Liver (tissue), 9 donors: ENCODE measurements around the gene EDIL3. TPM values are rescaled to one million over a fixed set of nuclear protein-coding genes. Genes with fewer than 3 reads are reported as not detected.

Source experiments
- DNase-seq: peaks from one replicate; pipeline ENCODE4 v3.0.0-alpha.2; 2017; ENCODE audit warnings: low spot score
- H3K27ac ChIP-seq, 2 donors: one replicate each; pipeline ENCODE4 v1.7.0; 2013; ENCODE audit warnings: inconsistent platforms in 2 of 2, low read length in 2 of 2, control low read depth in 1 of 2, low read depth in 1 of 2, mild to moderate bottlenecking in 1 of 2
- H3K27me3 ChIP-seq, 4 donors: one replicate each; pipeline versions ENCODE4 v1.6.1 to v1.7.0; 2013; ENCODE audit warnings: low read length in 3 of 4, inconsistent platforms in 1 of 4, mild to moderate bottlenecking in 1 of 4, moderate library complexity in 1 of 4; ENCODE audit not compliant: control insufficient read depth in 4 of 4, insufficient read depth in 4 of 4
- H3K36me3 ChIP-seq, 4 donors: one replicate each; pipeline versions ENCODE4 v1.6.1 to v1.7.0; 2013; ENCODE audit warnings: low read length in 3 of 4, mild to moderate bottlenecking in 3 of 4, low read depth in 1 of 4, moderate library complexity in 1 of 4; ENCODE audit not compliant: control insufficient read depth in 4 of 4, insufficient read depth in 3 of 4
- H3K4me1 ChIP-seq, 4 donors: one replicate each; pipeline versions ENCODE4 v1.6.1 to v1.7.0; 2013; ENCODE audit warnings: low read length in 3 of 4, mild to moderate bottlenecking in 3 of 4, moderate library complexity in 1 of 4; ENCODE audit not compliant: control insufficient read depth in 4 of 4, insufficient read depth in 4 of 4
- H3K4me3 ChIP-seq, 3 donors: one replicate each; pipeline versions ENCODE4 v1.6.1 to v1.7.0; 2013; ENCODE audit warnings: low read length in 3 of 3, control low read depth in 1 of 3, low read depth in 1 of 3, mild to moderate bottlenecking in 1 of 3
- H3K9ac ChIP-seq, 2 donors: one replicate each; pipeline ENCODE4 v1.7.0; 2013; ENCODE audit warnings: low read length in 2 of 2, mild to moderate bottlenecking in 2 of 2, moderate library complexity in 2 of 2, control low read depth in 1 of 2, low read depth in 1 of 2
- H3K9me3 ChIP-seq, 4 donors: one replicate each; pipeline versions ENCODE4 v1.6.1 to v1.7.0; 2013; ENCODE audit warnings: low read length in 3 of 4; ENCODE audit not compliant: control insufficient read depth in 4 of 4
- CTCF ChIP-seq: fragments of 150-350 bp; IDR thresholded peaks from 2 replicates; pipeline ENCODE4 v1.5.1; 2017; ENCODE audit warnings: improper control_type of control experiment, low read depth, low read length; ENCODE audit not compliant: missing input control
- EGR1 ChIP-seq, 2 donors: IDR thresholded peaks; 2 replicates each; pipeline ENCODE4 v1.6.1; 2016 to 2018; ENCODE audit warnings: antibody characterized with exemption in 2 of 2, low read depth in 2 of 2
- FOXA1 ChIP-seq: IDR thresholded peaks from 2 replicates; pipeline ENCODE4 v1.6.1; 2016; ENCODE audit warnings: antibody characterized with exemption
- FOXA2 ChIP-seq: IDR thresholded peaks from 2 replicates; pipeline ENCODE4 v1.6.1; 2016; ENCODE audit warnings: antibody characterized with exemption
- GABPA ChIP-seq, 2 donors: IDR thresholded peaks in 1 of 2; conservative IDR thresholded peaks in 1 of 2; 2 replicates each; pipeline ENCODE4 v1.6.1; 2016; ENCODE audit warnings: antibody characterized with exemption in 2 of 2, mild to moderate bottlenecking in 1 of 2, moderate library complexity in 1 of 2
- HNF4A ChIP-seq, 2 donors: conservative IDR thresholded peaks; 2 replicates each; pipeline ENCODE4 v1.6.1; 2016; ENCODE audit warnings: antibody characterized with exemption in 2 of 2, mild to moderate bottlenecking in 2 of 2
- HNF4G ChIP-seq: IDR thresholded peaks from 2 replicates; pipeline ENCODE4 v1.6.1; 2016; ENCODE audit warnings: antibody characterized with exemption
- JUND ChIP-seq, 2 donors: IDR thresholded peaks; 2 replicates each; pipeline ENCODE4 v1.6.1; 2016; ENCODE audit warnings: antibody characterized with exemption in 2 of 2
- MAX ChIP-seq: IDR thresholded peaks from 2 replicates; pipeline ENCODE4 v1.6.1; 2016; ENCODE audit warnings: antibody characterized with exemption
- NR2F2 ChIP-seq: IDR thresholded peaks from 2 replicates; pipeline ENCODE4 v1.6.1; 2016; ENCODE audit warnings: antibody characterized with exemption
- RAD21 ChIP-seq, 2 donors: IDR thresholded peaks; 2 replicates each; pipeline ENCODE4 v1.6.1; 2016; ENCODE audit warnings: antibody characterized with exemption in 2 of 2, mild to moderate bottlenecking in 2 of 2
- RXRA ChIP-seq, 2 donors: IDR thresholded peaks; 2 replicates each; pipeline ENCODE4 v1.6.1; 2017 to 2018; ENCODE audit warnings: antibody characterized with exemption in 2 of 2, mild to moderate bottlenecking in 1 of 2
- SP1 ChIP-seq: IDR thresholded peaks from 2 replicates; pipeline ENCODE4 v1.6.1; 2018; ENCODE audit warnings: antibody characterized with exemption, mild to moderate bottlenecking
- TAF1 ChIP-seq: conservative IDR thresholded peaks from 2 replicates; pipeline ENCODE4 v1.6.1; 2016; ENCODE audit warnings: antibody characterized with exemption, mild to moderate bottlenecking
- YY1 ChIP-seq: IDR thresholded peaks from 2 replicates; pipeline ENCODE4 v1.6.1; 2016; ENCODE audit warnings: antibody characterized with exemption, mild to moderate bottlenecking
- polyA plus RNA-seq, 2 donors: library from polyadenylated mRNA; stranded (reverse) in 1 of 2; unstranded in 1 of 2; fragments of 200-250 nt in 1 of 2; fragments of >200 nt in 1 of 2; fragmentation: Nextera tagmentation in 1 of 2; extraction: Ambion mirVana in 1 of 2; gene quantifications; one replicate each; pipeline versions ENCODE4 v1.2.1 to v1.2.3, GENCODE V29; 2013 to 2015
- total RNA-seq, 2 donors: library from RNA; depleted of rRNA; stranded (reverse); fragments of >200 nt; gene quantifications; one replicate each; pipeline ENCODE4 v1.2.3, GENCODE V29; 2014
- TF ChIP-seq, protein P1 (sequence below): IDR thresholded peaks from 2 replicates; pipeline ENCODE4 v1.6.1; 2016; ENCODE audit warnings: antibody characterized with exemption
- TF ChIP-seq, protein P2 (sequence below): IDR thresholded peaks from 2 replicates; pipeline ENCODE4 v1.6.1; 2016; ENCODE audit warnings: antibody characterized with exemption
- TF ChIP-seq, protein P3 (sequence below): IDR thresholded peaks from 2 replicates; pipeline ENCODE4 v1.6.1; 2016; ENCODE audit warnings: antibody characterized with exemption, mild to moderate bottlenecking
- donor health status: healthy.
- donor health status: healthy.
- donor health status: healthy.
- donor health status: healthy.
- donor health status: healthy.

EDIL3 gene
- total and polyA plus RNA-seq, 4 donors = 0.33 to 12.0 (median 0.76) TPM

GRCh38 chr5:83931969-83932368 lies 452.7 kb downstream of the EDIL3 start:
- Histone ChIP-seq H3K36me3 (no peaks in the 10 kb centered on the region), H3K27me3 (no peaks in the 10 kb centered on the region), H3K4me1 (no peaks in the 10 kb centered on the region), H3K27ac (no peak overlapping the region), H3K4me3 (no peak overlapping the region), H3K9me3 (no peaks in the 10 kb centered on the region), H3K9ac (no peak overlapping the region)
- TF ChIP-seq, protein P1, sequence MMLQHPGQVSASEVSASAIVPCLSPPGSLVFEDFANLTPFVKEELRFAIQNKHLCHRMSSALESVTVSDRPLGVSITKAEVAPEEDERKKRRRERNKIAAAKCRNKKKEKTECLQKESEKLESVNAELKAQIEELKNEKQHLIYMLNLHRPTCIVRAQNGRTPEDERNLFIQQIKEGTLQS = no peak
- TF ChIP-seq FOXA2 (no peak), RXRA (IDR thresholded peaks at IDR 0.05) (no peak), YY1 (no peak), SP1 (no peak), EGR1 (IDR thresholded peaks at IDR 0.05; ENCODE audit: low read depth in 2 of 2) (no peak), HNF4G (no peak), HNF4A (conservative IDR thresholded peaks at IDR 0.05) (no peak), MAX (no peak), TAF1 (no peak), JUND (IDR thresholded peaks at IDR 0.05) (no peak), FOXA1 (no peak), NR2F2 (no peak), GABPA (IDR thresholded peaks at IDR 0.05 in 1 of 2, conservative IDR thresholded peaks at IDR 0.05 in 1 of 2) (no peak), CTCF (no peak), RAD21 (IDR thresholded peaks at IDR 0.05) (no peak)
- TF ChIP-seq, protein P2, sequence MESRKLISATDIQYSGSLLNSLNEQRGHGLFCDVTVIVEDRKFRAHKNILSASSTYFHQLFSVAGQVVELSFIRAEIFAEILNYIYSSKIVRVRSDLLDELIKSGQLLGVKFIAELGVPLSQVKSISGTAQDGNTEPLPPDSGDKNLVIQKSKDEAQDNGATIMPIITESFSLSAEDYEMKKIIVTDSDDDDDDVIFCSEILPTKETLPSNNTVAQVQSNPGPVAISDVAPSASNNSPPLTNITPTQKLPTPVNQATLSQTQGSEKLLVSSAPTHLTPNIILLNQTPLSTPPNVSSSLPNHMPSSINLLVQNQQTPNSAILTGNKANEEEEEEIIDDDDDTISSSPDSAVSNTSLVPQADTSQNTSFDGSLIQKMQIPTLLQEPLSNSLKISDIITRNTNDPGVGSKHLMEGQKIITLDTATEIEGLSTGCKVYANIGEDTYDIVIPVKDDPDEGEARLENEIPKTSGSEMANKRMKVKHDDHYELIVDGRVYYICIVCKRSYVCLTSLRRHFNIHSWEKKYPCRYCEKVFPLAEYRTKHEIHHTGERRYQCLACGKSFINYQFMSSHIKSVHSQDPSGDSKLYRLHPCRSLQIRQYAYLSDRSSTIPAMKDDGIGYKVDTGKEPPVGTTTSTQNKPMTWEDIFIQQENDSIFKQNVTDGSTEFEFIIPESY = no peak
- TF ChIP-seq, protein P3, sequence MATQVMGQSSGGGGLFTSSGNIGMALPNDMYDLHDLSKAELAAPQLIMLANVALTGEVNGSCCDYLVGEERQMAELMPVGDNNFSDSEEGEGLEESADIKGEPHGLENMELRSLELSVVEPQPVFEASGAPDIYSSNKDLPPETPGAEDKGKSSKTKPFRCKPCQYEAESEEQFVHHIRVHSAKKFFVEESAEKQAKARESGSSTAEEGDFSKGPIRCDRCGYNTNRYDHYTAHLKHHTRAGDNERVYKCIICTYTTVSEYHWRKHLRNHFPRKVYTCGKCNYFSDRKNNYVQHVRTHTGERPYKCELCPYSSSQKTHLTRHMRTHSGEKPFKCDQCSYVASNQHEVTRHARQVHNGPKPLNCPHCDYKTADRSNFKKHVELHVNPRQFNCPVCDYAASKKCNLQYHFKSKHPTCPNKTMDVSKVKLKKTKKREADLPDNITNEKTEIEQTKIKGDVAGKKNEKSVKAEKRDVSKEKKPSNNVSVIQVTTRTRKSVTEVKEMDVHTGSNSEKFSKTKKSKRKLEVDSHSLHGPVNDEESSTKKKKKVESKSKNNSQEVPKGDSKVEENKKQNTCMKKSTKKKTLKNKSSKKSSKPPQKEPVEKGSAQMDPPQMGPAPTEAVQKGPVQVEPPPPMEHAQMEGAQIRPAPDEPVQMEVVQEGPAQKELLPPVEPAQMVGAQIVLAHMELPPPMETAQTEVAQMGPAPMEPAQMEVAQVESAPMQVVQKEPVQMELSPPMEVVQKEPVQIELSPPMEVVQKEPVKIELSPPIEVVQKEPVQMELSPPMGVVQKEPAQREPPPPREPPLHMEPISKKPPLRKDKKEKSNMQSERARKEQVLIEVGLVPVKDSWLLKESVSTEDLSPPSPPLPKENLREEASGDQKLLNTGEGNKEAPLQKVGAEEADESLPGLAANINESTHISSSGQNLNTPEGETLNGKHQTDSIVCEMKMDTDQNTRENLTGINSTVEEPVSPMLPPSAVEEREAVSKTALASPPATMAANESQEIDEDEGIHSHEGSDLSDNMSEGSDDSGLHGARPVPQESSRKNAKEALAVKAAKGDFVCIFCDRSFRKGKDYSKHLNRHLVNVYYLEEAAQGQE = no peak
- no peak for DNase-seq
